HG03558 (cell line): ENCODE data around the gene ABCB11.
"Not testable (repeated sequence)": the region's sequence is repeated elsewhere in the genome, so short reads cannot be mapped to it uniquely, and the experiment has no call there.

Experiments
- ATAC-seq: cut with Tn5 transposase; IDR thresholded peaks from one replicate; pipeline ENCODE4 v1.9.1; 2021; ENCODE audit warnings: moderate number of reproducible peaks; ENCODE audit not compliant: unreplicated experiment; ENCODE audit errors: extremely low read depth

The ABCB11 gene

DNA sequence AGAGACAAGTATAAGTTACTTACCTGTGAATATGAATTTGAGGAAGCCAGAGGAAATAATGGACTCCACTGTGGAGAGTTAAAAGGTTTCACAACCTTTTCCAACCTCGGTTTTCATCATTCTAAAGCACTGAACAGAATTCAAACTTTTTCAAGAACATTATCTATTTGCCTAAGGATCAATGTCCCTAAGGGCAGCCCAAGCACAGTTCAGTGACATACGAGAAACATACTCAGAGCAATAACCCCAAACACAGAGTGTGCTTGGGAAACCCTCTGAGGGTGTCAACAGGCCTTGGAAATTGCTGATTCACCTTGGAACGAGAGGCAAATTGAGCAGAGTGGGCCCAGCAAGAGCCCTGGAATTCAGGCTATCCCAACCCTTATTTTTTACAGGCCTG lies at the start of gene ABCB11:
Gene ABCB11 (minus strand): TSS at position 123 of the 400 bp plus-strand sequence. CDS start 13,199 bp downstream, outside the sequence.
- ATAC-seq, result no peak

DNA sequence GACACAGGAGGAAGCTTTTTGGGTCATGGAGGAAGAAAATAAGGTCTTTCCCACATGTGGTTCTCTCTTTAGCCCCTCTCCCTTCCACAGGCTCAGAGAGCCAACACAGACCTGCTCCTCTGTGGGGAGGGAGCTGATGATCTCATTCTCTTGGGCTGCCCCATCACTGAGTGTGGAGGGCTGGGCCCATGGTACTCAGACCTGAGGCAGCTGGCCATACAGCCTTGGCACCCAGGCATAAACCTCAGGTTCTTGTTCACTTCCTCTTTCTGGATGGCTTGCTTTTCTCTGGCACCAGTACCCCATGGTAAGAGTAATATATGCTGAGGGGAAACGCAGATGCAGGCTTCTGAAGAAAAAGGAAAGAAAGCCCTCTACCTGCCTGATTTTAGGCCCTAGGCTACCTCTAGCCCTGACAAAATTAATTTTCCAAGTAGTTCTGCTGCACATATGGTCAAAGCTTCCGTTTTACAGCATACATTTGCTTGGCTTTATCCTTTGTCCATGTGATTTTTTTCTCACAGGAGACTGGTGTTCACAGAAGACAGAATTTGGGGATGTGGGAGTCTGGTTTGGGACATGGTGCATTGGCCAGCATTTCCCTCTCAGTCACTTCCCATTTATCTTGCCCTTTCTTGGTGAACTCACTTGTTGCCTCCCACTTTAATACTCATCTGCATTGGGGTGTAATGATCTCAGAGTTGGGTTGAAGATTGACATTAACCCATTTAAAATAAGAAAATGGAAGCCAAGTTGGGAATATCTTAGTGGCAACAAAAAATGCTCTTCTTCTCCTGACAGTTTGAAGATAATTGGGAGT lies 49.3 kb upstream of the ABCB11 start:
- peak; percentile 43 for ATAC-seq

DNA sequence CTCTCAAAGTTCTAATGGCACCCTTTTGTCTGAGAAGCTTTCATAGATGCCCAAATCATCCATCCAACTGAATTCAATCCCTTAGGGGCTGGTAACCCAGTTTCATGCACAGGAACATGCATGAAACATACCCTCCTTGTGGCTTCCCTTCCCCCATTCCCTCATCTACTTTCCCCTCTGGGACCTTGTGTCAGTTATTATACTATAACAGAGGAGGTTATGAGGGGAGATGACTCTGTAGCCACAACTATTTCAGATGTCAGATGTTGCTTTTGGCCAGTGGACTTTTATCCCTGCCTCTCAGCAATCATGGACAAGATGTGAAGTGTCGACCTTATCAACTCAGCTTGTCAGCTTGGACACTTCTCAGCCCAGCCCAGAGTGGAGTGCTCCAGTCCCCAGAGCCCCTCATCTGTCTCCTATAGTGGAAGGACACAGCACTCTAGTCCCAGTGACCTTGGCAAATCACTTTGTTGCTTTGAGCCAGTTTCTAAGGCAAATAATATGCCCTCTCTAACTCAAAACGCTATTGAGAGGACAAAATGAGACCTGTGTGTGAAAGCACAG lies 46.6 kb upstream of the ABCB11 start:
- ATAC-seq, result no peak

DNA sequence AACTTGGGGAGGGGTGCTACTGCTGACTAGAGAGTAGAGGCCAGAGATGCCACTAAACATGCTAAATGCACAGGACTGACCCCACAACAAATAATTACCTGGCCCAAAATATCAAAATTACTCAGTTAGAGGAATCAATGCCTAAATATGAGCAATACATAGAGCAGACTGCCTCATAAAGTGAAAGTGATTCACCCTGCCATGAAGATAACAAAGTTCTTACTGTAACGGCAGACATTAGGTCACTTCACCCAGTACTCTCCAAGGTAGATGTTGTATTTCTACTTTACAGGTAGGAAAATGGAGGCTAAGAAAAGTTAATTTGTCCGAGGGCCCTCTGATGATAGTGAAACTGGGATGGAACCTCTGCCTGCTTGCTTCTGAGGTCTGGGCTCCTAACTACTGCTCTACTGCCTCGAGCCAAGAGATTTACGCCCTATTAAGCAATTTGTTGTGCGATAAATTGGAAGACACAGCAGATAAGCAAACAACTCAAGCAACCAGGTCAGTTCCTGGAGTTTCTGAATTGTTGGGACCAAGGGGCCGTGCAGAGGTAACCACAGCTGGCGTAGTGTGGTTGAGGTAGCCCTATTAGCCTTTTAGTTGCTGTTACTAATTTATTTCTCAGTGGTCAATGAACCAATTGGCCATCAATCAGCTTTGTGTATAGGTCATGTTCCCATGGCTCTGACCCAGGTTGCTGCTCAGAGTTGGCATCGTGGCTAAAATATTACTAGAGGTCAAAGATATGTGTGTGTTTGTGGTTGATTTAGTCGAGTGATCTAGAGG lies 43.0 kb upstream of the ABCB11 start:
- no peak for ATAC-seq

DNA sequence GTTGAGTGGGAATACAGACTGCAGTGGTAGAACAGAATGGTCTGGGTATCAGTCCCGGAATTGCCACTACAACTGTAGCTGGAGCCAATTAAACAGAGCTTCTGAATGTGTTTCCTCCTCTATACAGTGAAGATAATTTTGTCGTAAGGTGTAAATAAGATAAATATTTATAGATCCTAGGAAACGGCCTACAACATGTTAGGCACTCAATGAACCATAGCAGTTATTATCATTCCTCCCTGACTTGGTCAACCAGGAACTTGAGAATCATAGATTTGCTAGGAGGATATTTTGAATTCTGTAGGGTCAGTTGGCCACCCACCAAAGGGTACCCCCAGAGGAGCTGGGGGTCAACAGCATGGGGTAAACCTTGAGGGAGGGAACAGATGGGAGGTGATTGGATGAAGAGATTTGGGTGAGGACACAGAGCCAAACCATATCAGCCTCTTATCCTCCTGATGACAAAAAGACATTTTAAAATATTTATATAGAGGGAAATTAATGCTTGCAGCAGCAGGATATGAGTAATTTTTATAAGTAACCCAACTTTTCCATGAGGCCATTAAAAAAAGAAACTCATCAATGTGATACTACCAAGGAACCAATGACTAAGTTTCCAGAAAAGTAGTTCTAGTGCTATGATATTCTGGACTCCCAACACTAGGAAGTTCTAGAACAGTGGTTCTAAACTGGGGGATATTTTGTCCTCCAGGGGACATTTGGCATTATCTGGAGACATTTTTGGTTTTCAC lies 42.3 kb upstream of the ABCB11 start:
- ATAC-seq, result no peak

DNA sequence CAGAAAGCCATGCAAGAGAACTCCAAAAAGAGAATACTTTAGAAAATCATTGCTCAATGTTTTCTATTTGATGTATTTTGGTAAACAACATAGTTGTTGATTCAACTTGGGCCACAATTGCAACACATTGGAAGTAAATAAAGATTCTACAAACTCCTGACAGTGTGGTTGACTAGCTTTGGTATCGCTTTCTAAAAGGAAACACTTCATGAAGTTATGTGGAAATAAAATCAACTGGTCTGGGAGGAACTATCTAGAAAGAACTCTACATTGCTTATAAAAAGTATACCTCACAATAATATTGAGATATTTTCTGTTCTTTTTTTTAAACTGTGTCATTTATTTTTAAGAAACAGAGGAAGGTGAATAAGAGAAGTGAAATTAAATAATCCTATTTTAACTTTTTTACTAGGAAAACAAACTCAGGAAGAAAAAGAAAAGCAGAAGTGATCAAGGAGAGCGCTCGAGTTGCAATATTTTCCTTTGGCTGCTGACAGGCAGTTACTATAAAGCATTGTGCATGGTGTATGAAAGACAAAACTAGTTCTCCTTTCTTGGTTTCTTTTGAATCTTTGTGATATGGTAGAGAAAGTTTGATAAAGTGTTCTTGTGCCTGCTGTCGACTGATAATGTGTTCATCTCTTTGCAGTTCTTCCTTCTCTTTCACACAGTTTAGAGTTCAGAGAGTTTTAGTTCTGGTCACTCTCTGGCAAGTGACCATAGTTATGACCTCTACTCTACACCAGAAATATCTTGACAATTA lies 41.2 kb upstream of the ABCB11 start:
- no peak for ATAC-seq

DNA sequence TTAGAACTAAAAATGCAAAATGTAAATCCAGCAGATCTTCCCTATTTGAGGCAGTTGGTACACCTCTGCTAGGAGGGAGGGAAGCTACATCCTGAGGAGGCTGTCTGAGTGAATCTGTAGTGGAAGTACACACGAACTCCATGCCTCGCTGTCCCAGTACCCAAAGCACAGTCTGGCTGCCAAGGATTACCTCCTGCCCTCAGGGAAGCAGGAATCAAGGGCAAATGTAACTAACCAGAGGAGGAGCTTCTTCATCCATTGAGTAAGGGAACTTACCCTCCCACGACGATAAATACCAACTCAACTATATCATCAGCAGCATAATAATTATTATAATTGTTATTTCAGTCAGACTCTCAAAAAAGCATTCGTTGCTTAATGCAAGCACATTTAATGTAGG lies 40.3 kb upstream of the ABCB11 start:
- no peak for ATAC-seq

DNA sequence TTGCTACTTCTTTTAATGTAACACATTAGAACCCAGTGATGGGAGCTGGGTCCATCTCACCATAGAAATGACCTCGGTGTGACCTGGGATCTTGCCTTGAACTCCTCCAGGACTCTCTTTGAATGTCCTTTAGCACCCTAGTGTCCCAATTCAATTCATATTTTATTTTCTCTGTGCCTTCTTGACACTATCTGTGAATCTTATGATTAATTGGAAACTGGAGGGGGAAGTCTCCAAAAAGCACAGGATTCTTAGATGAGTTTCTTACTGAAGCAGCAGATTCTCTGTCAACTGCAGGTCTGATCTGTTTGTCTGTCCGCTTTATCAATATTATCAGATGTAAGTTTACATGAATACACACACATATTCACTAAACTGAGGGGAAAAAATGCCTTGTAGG lies 38.7 kb upstream of the ABCB11 start:
- ATAC-seq, result no peak

DNA sequence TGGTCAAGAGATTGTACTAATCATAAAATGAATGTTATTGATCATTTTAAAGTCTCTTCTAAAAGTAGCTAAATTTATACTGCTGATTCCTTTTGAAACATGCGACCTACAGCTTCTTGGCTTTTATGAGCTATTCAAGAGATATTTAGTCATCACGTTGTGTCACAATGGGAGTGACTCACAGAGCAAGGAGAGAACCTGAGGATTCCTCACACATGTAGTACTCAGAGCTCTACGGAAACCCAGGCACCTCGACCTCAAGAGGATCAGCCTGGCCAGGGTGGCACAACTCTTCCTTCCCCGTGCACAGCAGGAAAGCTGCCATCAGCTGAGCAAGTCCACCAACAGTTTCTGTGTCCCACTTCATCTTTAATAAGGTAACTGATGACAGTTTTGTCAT lies 38.2 kb upstream of the ABCB11 start, which contains the start of gene DHRS9:
Gene DHRS9 (plus strand): TSS at position 223 of the 400 bp plus-strand sequence. CDS start 12,019 bp downstream, outside the sequence.
- no peak for ATAC-seq

DNA sequence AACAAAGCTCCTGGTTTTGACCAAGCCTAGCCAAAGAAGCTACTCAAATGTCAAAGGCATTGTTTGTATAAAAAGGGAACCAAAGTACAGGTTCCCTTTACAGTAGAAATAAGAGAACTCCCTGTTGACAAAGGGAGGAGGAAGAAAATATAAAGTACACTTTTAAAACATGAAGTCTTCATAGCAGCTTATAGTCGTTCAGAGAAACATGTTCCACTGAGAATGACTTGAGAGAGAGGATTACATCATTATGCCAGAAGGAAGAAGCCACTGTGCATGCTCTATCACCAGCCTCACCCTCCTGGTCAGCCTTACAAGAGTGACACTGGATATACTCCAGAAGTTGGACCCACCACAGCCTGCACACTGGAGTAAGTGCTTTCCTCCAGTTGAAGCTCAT lies 35.8 kb upstream of the ABCB11 start:
- no peak for ATAC-seq

DNA sequence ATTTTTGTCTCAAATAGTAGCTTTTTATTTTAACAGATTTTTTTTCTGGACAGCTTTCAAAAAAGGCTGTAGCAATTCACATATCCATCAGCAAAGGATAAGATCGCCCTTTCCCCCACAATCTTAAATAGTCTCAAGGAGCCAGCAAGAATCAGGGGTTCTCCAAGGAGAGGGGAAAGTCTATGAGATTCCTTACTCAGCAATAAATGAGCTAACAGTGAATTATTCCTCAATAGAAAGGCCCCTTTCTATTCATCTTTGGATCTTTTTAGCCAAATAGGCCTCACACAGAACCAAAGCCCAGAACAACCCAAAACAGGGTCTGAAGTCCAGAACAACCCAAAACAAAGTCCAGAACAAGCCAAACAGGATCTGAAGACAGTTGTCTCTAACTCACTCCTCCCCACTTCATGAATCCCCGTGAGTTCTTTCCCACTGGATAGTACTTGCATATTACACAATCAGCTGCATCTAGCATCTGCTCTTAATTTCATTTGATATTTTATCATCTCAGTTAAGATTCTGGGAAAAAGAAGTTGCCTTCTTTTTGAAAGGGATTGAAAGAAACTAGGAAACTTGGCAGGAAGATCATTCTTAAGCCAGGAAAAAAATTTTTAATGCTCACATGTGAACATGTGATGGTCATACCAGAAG lies 34.9 kb upstream of the ABCB11 start:
- ATAC-seq, result no peak

DNA sequence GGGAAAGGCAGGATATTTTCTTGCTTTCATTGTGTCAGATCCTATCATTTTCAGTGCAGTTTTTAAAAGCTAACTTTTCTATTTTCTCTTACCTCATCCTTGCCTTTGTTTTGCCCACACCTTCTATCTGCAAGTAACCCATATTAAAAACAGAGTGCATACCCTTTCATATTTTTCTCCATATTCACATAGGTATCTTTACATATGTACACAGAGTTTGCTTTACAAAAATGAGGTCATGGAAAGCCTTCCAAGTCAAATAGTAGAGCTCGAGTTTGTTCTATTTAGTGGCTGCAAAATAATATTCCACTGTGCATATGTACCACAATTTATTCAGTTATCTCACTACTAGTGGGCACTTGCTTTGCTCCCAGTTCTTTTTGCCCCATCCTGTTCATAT lies 34.3 kb upstream of the ABCB11 start:
- no peak for ATAC-seq

DNA sequence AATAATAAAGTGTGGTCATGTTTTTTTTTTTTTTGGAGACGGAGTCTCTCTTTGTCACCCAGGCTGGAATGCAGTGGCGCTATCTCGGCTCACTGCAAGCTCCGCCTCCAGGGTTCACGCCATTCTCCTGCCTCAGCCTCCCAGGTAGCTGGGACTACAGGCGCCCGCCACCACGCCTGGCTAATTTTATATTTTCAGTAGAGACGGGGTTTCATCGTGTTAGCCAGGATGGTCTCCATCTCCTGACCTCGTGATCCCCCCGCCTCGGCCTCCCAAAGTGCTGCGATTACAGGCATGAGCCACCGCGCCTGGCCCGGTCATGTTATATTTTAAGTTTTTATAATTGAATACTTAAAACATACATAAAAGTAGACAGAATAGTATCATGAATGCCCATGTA lies 33.1 kb upstream of the ABCB11 start:
- ATAC-seq, result not testable (repeated sequence)

DNA sequence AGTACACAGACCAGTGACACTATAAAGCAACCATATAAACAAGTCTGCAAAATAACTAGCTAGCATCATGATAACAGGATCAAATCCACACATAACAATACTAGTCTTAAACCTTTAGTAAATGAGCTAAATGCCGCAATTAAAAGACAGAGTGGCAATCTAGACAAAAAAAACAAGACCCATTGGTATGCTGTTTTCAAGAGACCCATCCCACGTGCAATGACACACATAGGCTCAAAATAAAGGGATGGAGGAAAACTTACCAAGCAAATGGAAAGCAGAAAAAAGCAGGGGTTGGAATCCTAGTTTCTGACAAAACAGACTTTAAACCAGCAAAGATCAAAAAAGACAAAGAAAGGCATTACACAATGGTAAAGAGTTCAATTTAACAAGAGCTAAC lies 23.5 kb upstream of the ABCB11 start:
- not testable (repeated sequence) for ATAC-seq

DNA sequence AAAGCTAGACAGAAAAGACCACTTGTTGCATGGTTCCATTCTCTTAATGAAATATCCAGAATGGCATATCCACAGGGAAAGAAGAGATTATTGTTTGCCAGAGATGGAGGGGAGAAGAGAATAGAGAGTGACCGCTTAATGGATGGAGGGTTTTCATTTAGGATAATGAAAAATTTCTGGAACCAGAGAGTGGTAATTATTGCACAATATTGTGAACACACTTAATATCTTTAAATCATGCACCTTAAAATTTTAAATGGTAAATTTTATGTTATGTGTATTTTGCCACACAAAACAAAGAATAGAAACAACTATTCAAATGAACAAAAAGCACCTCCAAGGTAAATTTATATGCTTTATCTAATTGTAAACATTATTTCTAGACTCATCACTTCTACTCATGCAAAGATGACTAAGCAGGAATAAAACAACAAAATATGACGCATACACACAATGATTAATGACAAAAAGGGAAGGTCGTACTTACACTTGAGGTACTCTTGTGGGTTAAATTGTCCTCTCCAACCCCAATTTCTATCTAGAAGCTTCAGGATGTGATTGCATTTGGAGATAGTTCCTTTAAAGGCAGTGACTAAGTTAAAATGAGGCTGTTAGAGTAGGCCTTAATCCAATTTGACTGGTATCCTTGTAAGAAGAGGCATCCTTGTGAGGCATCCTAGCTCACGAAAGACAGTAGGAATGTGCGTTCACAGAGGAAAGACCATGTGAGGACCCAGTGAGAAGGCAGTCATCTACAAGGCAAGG lies 19.5 kb upstream of the ABCB11 start:
- no peak for ATAC-seq

DNA sequence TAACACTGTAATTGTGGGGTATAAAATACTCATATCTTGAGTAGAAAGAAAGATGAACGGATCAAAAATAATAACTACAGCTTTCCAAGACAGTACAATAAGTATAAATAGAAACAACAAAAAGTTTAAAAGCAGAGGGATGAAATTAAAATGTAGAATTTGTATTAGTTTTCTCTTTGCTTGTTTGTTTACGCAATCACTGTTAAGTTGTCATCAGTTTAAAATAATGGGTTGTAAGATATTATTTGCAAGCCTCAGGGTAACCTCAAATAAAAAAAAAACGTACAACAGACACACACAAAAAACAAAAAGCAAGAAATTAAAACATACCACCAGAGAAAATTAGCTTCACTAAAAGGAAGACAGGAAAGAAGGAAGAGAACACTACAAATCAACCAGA lies 18.0 kb upstream of the ABCB11 start:
- no peak for ATAC-seq

DNA sequence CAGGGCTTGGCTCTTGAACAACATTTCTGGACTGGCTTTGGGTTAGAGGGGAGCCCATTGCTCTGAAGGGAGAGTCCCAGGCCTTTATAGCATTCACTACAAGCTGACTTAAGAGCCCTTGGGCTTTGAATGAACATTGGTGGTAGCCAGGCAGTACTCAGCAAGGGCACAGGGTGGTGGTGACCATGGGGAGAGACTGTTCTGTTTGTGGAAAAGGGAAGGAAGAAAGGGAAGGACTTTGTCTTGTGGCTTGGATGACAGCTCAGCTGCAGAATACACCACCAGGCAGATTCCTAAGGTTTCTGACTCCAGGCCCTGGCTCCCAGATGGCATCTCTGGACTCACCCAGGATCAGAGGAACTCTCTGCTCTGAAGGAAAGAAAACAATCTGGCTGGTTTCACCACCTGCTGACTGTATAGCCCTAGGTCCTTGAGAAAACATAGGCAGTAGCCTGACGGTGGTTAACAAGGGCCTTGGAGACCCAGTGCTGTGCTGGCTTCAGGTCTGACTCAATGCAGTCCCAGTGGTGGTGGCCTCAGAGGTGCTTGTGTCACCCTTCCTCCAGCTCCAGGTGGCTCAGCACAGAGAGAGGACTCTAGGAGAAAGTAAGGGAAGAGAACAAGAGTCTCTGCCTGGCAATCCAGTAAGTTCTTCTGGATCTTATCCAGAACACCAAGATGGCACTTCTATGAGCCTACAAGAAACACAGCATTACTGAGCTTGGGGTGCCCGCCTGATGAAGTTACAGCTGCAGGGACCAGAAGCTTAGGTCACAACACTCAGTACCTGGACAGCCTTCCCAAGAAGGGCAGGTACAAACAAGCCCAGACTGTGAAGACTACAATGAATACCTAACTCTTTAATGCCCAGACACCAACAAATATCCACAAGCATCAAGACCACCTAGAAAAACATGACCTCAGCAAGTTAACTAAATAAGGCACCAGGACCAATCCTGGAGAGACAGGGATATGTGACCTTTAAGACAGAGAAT lies 16.4 kb upstream of the ABCB11 start:
- no peak for ATAC-seq
